GM11168 (cell line): ENCODE results near the gene ARHGAP9.
"Not testable (repeated sequence)": the region's sequence is repeated elsewhere in the genome, so short reads cannot be mapped to it uniquely, and the experiment has no call there.

Experiments
- in situ Hi-C: fragments of 300-500 bp; cut with MboI; formaldehyde crosslinking; loops from one replicate; pipeline ENCODE4 v1.12.0; 2022; ENCODE audit warnings: low sequenced_read_pairs; ENCODE audit not compliant: unreplicated experiment

ARHGAP9 gene

GRCh38 chr12:57446292-57446960 lies 33.2 kb downstream of the ARHGAP9 start:
- in situ Hi-C loops, result no loop called here

- in situ Hi-C loops, result no loop called here
These were observed 34.9 kb downstream of the ARHGAP9 start for GRCh38 chr12:57444744-57445143.

- in situ Hi-C loops, result not testable (repeated sequence)
These were observed 35.3 kb downstream of the ARHGAP9 start for GRCh38 chr12:57444337-57444736.

DNA sequence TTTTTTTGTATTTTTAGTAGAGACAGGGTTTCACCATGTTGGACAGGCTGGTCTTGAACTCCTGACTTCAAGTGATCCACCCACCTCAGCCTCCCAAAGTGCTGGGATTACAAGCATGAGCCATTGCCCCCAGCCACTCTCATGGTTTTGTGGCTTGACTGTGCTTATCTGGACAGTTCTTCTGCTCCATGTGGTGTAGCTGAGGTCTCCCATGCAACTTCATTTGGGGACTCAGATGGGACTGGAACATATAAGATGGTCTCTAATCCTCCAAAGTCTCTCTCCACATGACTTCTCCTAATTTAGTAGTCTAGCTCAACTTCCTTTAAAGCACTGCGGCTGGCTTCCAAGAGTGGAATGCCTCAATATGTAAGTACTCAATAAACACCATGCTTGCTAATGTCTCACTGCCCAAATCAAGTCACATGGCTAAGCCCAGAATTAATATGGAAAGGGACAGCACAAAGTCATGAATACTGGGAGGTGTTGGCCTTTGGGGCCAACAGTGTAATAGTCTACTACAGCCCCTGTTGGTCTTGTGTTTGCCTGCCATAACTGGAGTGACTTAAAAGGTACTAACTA lies 37.7 kb downstream of the ARHGAP9 start:
- in situ Hi-C loops, result no loop called here

- in situ Hi-C loops, result not testable (repeated sequence)
These were observed 38.3 kb downstream of the ARHGAP9 start for GRCh38 chr12:57441393-57441792.

GRCh38 chr12:57439762-57440266 lies 39.9 kb downstream of the ARHGAP9 start:
- in situ Hi-C loops, result no loop called here

GRCh38 chr12:57438400-57438799 lies 41.3 kb downstream of the ARHGAP9 start:
- in situ Hi-C loops, result no loop called here

DNA sequence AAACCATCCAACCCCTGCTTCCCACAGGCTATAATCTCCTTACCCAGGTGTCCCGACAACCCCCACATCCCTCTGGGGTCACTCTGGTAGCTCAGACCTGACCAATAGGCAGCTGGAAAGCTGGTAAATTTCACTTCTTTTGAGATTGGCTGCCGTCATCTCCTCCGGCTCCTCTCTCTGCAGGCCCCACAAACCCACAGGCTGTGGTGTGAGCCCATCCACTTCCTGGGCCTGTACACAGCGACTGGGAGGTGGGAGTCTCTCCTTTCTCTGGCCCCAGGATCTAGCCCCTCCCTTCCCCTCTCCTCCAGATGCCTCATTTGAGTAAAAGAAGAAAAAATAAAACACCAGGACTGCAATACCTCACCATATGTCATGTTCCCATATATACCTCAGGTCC lies 44.4 kb downstream of the ARHGAP9 start:
- in situ Hi-C loops, result no loop called here

DNA sequence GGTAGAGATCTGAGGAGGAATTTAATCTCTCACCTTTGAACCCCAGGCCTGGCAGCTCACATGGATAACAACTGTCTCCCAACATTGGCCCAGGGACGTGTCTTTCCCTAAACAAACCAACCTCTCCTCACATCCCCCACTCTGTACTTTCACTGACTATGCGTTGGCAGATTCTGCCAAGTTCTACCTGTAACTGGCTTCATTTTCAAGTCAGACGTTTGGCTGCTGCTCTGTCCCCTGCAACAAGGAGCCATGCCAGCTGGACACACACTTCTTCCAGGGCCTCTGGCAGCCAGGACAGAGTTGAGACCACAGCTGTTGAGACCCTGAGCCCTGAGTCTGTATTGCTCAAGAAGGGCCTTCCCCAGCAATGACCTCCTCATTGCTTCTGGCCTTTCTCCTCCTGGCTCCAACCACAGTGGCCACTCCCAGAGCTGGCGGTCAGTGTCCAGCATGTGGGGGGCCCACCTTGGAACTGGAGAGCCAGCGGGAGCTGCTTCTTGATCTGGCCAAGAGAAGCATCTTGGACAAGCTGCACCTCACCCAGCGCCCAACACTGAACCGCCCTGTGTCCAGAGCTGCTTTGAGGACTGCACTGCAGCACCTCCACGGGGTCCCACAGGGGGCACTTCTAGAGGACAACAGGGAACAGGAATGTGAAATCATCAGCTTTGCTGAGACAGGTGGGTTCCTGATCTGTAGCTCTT lies 45.0 kb downstream of the ARHGAP9 start, which contains the start of gene INHBC:
Gene INHBC (plus strand): TSS at position 268 of the 707 bp plus-strand sequence. CDS start 103 bp downstream, at position 371.
- in situ Hi-C loops, result no loop called here

GRCh38 chr12:57433370-57433769 lies 46.3 kb downstream of the ARHGAP9 start:
- in situ Hi-C loops, result no loop called here

DNA sequence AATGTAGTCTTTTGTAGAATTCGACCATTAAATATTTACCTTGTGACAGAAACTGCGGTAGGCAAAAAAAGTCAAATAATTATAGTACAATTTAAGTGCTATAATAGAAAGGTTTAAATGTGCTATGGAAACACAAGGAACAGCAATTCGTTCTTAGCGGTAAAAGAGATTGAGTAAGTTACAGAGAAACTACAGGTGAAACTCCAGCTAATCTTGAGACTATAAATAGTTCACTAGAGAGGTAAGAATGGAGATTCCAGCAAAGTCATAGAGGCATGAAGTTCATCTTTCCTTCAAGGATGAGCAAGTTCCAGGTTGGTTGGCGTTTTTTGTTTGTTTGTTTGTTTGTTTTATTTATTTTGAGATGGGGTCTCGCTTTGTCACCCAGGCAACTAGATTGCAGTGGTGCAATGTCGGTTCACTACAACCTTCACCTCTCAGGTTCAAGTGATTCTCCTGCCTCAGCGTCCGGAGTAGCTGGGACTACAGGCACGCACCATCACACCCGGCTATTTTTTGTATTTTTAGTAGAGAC lies 47.9 kb downstream of the ARHGAP9 start:
- in situ Hi-C loops, result no loop called here

DNA sequence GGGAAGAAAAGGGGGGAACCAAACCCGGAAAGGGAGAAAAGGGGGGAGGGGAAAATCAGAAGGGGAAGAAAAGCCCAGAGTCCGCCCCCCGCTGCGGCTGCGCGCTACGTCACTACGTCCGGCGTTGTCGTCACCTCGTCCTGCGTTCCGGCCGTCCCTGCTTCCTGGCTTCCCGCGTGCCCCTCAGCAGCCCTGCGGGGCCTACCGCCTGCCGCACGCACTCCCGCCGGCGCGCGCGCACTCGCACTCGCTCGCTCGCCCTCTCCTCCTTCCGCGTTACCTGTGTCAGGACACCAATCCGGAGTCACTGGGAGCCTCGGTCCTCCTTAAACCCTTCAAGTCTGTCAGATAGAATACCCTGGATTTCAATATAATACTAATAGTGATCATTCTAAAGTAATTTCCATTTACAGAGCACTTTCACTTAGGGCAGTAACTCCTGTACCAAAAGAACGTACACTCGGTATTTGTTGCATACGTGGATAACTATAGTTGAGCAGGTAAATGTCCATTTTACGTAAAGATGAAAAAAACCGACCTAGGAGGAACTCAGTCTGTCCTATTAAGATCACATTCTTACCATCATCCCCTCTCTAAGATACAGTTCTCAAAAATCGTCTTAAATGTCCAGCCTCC lies 48.6 kb downstream of the ARHGAP9 start, which contains the start of gene R3HDM2:
Gene R3HDM2 (minus strand): TSS at position 113 of the 636 bp plus-strand sequence. CDS start 120,615 bp downstream, outside the sequence.
- in situ Hi-C loops, result no loop called here

DNA sequence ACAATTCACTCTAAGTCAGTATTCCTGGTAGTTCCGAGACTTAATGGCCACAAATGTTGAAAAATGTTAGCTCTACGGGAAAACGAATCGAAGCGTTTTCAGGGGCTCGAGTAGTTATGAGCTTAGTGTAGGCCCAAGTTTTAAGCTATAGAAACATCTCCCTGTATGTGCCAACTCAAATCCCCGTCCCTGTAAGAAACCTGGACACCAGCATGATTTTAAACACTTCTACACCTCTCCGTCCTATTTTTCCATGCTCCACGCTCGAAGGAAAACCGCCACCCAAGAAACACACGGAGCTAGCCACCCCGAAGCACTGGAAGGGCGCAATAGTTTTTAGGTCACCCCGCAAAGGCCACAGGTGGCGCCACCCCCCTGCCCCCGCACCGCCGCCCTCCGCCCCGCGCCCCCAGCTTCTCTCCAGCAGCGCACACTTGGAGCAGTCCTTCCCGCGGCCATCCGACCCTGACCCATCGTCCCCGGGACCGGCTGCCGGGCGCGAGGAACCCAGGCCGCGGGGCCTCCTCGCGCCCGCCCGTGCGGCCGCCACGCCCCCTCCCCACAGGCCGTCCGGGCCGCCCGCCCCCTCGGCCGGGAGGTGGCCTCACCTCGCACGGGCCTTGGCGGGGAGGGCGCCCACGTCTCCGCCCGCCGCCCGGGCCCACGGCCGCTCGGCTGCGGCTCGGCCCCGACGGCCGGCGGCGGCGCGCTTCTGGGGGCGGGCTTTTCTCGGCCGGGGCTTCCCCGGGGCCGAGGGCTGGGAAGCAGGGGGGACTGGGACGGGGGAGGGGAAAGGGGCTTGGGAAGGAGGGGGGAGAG lies 49.3 kb downstream of the ARHGAP9 start:
- in situ Hi-C loops, result no loop called here

DNA sequence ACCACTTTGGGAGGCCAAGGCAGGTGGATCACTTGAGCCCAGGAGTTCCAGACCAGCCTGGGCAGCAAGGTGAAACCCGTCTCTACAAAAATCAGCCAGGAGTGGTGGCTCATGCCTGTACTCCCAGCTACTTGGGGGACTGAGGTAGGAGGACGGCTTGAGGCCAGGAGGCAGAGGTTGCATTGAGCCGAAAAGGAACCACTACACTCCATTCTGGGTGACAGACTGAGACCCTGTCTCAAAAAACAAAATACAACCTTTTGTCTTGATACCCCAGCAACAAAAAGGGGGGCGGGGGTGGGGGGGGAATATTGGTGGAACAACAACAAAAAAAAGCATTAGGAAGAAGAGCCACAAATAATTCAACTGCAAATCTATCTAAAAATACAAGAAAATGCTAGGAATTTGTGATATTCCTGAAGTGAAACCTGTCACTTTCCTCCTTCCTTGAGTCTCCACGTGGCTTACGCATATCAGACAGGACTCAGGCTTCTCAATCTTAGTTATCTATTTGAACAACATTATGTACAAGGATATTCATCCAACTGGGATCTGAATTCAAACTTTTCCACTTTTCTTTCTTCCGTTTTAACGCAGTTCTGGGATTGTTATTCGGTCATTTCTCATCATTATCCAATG lies 50.1 kb downstream of the ARHGAP9 start:
- in situ Hi-C loops, result no loop called here

DNA sequence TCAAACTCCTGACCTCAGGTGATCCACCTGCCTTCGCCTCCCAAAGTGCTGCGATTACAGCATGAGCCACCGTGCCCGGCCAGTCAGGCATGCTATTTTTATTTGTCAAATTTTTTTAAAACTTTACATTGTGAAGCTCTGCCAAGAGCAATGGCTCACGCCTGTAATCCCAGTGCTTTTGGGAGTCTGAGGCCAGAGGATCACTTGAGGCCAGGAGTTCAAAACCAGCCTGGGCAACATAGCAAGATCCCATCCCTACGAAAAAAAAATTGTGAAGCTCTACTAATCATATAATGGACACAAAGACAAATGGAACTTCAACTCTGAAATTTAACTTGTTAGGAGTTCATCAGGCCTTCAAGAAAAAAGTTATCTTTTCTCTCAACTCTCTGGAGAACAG lies 50.7 kb downstream of the ARHGAP9 start:
- in situ Hi-C loops, result no loop called here

DNA sequence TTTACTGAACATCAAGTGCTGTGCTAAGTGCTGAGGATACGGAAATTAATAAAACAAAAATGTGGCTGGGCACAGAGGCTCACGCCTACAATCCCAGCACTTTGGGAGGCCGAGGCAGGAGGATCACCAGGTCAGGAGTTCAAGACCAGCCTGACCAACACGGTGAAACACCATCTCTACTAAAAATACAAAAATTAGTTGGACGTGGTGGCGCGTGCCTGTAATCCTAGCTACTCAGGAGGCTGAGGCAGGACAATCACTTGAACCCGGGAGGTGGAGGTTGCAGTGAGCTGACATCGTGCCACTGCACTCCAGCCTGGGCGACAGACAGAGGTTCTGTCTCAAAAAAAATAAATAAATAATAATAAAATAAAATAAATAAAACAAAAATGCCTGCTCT lies 52.7 kb downstream of the ARHGAP9 start:
- in situ Hi-C loops, result not testable (repeated sequence)
